HG03159 (cell line): ENCODE results near the gene PTH2R.
"Not testable (repeated sequence)": the region's sequence is repeated elsewhere in the genome, so short reads cannot be mapped to it uniquely, and the experiment has no call there.

Source experiments
- ATAC-seq: cut with Tn5 transposase; IDR thresholded peaks from one replicate; pipeline ENCODE4 v1.9.1; 2021; ENCODE audit warnings: mild to moderate bottlenecking, moderate library complexity; ENCODE audit not compliant: unreplicated experiment

The PTH2R gene

DNA sequence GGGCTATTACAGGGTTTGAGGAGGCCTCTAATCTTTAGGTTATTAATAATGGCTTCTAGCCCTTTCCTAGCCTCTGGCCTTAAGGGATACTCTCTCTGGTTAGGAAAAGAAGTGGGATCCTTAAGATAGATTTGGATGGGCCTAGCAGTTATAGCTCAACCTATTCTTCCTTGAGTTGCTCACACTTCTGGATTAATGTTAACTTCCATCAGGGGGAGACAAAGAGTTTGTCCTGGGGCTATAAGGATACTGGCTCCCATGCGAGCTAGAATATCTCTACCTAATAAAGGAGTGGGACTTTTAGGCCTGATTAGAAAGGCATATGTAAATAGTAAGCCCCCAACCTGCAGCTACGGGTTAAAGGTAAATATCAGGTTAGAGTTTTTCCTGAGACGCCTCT is 14.3 kb upstream of the PTH2R start:
- ATAC-seq, result no peak

GRCh38 chr2:208396796-208397195 is 9.8 kb upstream of the PTH2R start:
- ATAC-seq, result not testable (repeated sequence)

DNA sequence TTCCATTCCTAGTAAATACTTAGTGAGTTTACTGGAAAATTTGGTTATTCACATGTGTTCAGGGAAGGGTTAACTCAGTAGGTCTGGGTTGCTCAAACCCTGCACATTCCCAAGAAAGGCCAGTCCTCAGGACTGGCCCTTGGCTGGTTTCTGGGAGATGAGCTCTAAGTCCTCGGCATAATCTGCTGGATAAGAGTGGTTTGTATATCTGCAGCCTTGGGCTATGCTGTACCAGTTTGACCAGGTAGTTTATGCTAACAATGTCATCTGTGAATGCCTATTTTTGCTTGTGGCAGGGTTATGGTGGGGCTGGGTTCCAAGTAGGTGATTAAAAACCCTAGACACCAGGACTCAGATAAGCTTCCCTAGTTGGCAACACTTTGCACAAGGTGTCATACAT is 7.4 kb upstream of the PTH2R start:
- ATAC-seq, result no peak

GRCh38 chr2:208407667-208408066 is 1.1 kb downstream of the PTH2R start:
- ATAC-seq, result no peak

DNA sequence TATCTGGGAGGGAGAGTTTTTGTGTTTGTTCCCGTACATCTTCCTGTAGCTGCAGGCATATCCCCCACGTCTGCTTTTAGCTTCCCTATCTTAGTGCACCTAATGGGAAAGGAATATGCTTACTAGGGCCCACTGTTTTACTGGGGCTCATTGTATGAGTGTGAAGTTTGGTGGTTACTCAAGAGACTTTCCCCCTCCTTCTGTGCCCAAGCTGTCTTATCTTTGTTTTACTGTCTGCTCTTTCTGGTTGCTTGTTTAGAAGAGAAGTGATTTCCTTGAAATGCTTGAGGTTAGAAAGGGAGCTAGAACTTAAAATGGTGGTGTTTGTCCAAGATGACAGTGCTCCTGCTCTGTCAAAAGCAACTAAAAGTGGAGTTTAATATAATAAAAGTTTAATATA is 7.3 kb downstream of the PTH2R start:
- no peak for ATAC-seq

DNA sequence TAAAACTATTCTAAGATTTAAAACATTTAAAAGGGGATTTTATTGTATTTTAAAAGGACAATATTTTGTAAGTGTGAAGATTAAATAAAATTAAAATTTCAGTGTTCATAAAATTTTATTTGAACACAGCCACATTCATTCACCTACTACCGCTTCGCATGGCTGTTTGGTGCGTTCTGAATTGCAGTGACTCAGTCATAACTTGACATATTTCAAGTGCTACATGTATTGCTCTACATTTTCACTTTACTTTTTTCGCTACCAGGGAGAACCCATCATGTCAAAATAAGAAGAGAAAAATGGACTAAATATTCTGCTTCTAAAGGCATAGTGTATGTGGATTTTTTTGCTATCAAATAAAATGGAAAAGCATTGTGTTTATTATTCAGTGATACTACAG is 8.7 kb downstream of the PTH2R start:
- peak; percentile 58 for ATAC-seq

- peak; percentile 68 for ATAC-seq
Observed at GRCh38 chr2:208415897-208416296, 9.3 kb downstream of the PTH2R start.

DNA sequence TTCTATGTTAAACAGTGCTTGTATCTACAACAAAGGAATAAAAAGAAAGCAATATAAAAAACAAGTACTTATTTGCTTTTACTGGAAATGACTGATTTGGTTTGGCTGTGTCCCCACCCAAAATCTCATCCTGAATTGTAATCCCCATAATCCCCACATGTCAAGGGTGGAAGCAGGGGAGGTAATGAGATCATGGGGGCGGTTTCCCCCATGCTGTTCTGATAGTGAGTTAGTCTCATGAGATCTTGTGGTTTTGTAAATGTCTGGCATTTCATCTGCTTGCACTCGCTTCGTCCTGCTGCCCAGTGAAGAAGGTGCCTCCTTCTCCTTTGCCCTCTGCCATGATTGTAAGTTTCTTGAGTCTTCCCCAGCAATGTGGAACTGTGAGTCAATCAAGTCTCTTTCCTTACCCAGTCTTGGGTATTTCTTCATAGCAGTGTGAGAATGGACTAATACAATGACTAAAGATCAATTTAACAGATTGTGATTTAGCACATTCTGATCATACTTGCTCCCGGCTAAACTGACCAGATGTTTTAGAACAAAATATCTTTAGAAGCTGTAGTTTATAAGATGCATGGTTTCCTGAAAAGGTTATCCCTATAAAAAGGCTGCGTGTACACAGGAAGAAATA is 19.9 kb downstream of the PTH2R start:
- ATAC-seq, result no peak

DNA sequence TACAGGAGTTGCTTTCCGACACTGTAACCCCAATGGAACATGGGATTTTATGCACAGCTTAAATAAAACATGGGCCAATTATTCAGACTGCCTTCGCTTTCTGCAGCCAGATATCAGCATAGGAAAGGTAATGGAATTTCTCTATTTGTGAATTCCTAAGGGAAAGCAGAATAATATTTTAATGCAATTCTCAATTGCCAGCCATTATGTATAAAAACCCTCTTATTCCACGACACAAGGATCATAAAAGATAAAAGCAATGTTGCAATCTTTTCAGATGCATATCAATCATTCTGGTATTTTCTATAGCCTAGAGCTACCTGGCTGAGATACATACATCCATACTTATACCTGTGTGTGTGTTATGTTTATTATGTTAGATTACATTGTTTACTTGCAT is 31.2 kb downstream of the PTH2R start:
- no peak for ATAC-seq

DNA sequence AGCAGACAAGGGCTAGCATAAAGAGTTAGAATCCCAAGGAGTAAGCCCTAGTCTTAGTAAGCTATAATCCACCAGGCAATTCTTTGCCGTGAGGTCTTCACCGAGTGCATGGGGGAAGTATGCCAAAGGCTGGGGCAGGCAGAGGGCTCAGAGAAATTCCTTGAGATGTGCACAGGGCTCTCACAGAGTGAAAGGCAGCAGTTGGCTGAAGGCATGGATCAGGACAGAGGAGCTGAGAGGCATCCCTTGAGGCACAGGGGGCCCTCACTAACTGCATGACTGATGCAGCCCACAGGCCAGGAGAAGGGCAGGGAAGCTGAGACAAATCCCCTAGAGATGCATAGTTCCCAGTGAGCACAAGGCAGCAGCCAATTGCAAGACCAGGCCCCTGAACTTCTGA is 34.1 kb downstream of the PTH2R start:
- ATAC-seq, result no peak

GRCh38 chr2:208441951-208442350 is 35.4 kb downstream of the PTH2R start:
- ATAC-seq, result no peak

- not testable (repeated sequence) for ATAC-seq
Observed at GRCh38 chr2:208447447-208447846, 40.9 kb downstream of the PTH2R start.

GRCh38 chr2:208451061-208451460 is 44.5 kb downstream of the PTH2R start:
- ATAC-seq, result no peak

DNA sequence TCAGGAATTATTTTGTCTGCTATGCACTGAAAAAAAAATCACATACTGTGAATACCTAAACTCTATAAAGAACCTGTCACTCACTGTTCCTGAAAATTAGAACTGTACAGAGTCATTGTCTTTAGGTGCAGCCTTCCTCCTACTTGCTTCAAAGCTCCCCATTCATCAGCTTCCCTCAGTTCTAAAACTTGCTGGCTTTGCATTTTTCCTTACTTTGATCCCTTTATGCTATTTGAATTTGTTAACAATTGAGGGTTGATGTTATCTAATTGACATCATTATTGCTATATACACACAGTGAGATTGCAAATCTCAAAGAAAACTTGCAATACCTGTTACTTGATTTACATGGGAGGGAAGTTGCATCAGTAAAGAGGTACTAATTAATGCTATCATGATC is 48.3 kb downstream of the PTH2R start:
- ATAC-seq, result no peak

- no peak for ATAC-seq
Observed at GRCh38 chr2:208463721-208464120, 57.1 kb downstream of the PTH2R start.

DNA sequence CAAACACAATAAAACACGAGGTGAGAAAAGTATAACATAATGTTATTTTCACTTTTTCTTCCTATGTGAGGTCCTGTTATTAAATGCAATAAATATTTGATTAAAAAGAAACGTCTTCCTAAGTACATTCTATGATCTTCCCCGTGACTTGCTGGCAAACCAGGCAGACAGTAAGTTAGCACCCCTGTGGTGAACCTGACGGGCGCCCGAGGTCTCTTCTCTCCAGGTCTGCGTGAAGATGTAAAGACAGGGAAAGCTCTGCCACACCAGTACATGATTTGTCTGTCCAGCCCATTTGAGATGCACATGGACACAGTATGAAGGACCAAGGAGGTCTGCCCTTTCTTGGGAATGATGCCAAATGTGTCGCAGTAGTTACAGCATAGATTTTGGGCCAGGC is 57.6 kb downstream of the PTH2R start:
- ATAC-seq, result no peak

DNA sequence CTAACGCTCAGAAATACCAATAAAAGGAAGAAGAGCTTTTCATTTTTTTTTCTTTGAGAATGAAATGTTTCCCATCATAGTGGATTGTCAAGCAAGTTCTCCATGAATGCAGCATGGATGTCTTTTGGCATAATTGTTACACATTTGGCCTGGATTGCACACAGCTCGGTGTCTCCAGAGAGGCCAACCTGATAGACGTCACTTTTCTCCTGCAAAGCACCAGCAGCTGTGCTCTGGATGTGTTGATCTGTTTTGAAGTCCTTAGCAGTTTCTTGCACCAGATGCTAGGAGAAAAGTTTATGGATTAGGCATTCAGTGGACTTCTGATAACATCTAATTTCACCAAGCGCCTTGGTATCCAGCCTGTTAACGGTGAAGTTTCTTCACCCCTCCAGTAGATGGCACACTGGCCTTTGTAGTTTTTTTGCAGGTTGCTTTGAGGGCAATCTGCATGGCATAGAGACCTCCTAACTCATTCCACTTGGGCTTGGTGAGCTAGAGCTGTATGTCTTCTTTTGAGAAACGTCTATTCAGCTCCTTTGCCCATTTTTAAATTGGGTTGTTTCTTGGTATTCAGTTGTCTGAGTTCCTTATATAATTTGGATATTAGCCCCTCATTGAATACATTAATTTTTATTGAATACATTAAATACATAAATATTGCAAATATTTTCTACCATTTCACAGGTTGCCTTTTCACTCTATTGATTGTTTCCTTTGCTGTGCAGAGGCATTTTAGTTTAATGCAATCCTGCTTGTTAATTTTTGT is 59.7 kb downstream of the PTH2R start:
- ATAC-seq, result peak; percentile 80

- ATAC-seq, result no peak
Observed at GRCh38 chr2:208466920-208467298, 60.3 kb downstream of the PTH2R start.

- no peak for ATAC-seq
Observed at GRCh38 chr2:208467564-208467963, 61.0 kb downstream of the PTH2R start.

- ATAC-seq, result no peak
Observed at GRCh38 chr2:208477741-208478140, 71.1 kb downstream of the PTH2R start.

- ATAC-seq, result no peak
Observed at GRCh38 chr2:208479342-208479741, 72.8 kb downstream of the PTH2R start.

- not testable (repeated sequence) for ATAC-seq
Observed at GRCh38 chr2:208481945-208482344, 75.4 kb downstream of the PTH2R start.
